H1 (cell line): ENCODE results near the gene POM121L2. TPM values are rescaled to one million over a fixed set of nuclear protein-coding genes. Genes with fewer than 3 reads are reported as not detected.
"Not testable (repeated sequence)": the region's sequence is repeated elsewhere in the genome, so short reads cannot be mapped to it uniquely, and the experiment has no call there.

Experiments
- CTCF ChIA-PET: fragments of 300-600 bp; sonication (Branson Sonifier 250); formaldehyde crosslinking; loops from one replicate; lab custom pipeline; 2021; ENCODE audit not compliant: partially characterized antibody; lab: Charles Lee
- POLR2A ChIA-PET: fragments of 300-600 bp; sonication (Branson Sonifier 250); formaldehyde crosslinking; loops from one replicate; lab custom pipeline; 2021; ENCODE audit warnings: inconsistent platforms; ENCODE audit not compliant: partially characterized antibody; lab: Charles Lee
- DNase-seq, 2 experiments: peaks; one replicate each; pipeline versions ENCODE4 v3.0.0 to v3.0.0-alpha.2; 2010 to 2022; ENCODE audit warnings: low spot score in 2 of 2, low read depth in 1 of 2, mixed read lengths in 1 of 2
- FAIRE-seq: peaks from 2 replicates; lab custom pipeline; 2011; peaks lifted over from hg19 to GRCh38; lab: Jason Lieb, UNC
- H2AFZ ChIP-seq: 2 replicates; pipeline ENCODE4 v1.8.1; 2012; ENCODE audit warnings: low read length, inconsistent platforms
- H2AK5ac ChIP-seq: 2 replicates; pipeline ENCODE4 v1.6.1; 2013; ENCODE audit warnings: low read depth, low read length
- H2BK120ac ChIP-seq: replicated peaks from 2 replicates; pipeline ENCODE3; 2013; ENCODE audit warnings: low read depth, low read length, inconsistent platforms
- H2BK12ac ChIP-seq: 2 replicates; pipeline ENCODE4 v1.6.1; 2013; ENCODE audit warnings: low read depth, low read length
- H2BK15ac ChIP-seq: 2 replicates; pipeline ENCODE4 v1.6.1; 2013; ENCODE audit warnings: low read length
- H2BK20ac ChIP-seq: 2 replicates; pipeline ENCODE4 v1.6.1; 2013; ENCODE audit warnings: low read length
- H2BK5ac ChIP-seq: 2 replicates; pipeline ENCODE4 v1.6.1; 2013; ENCODE audit warnings: low read depth, low read length
- H3K14ac ChIP-seq: 2 replicates; pipeline ENCODE4 v1.6.1; 2013; ENCODE audit warnings: inconsistent platforms; ENCODE audit not compliant: insufficient read length
- H3K18ac ChIP-seq: 2 replicates; pipeline ENCODE4 v1.6.1; 2013; ENCODE audit warnings: low read length; ENCODE audit errors: extremely low read depth
- H3K23ac ChIP-seq: 2 replicates; pipeline ENCODE4 v1.6.1; 2013; ENCODE audit warnings: inconsistent platforms; ENCODE audit not compliant: insufficient read length
- H3K23me2 ChIP-seq: 2 replicates; pipeline ENCODE4 v1.6.1; 2013; ENCODE audit warnings: low read depth, low read length
- H3K27ac ChIP-seq: 2 replicates; pipeline ENCODE4 v1.6.1; 2011; ENCODE audit warnings: low read depth, low read length, inconsistent platforms
- H3K27me3 ChIP-seq, 4 experiments: replicated peaks in 1 of 4; 1 replicate in 1 of 4; 2 replicates in 3 of 4; pipeline versions ENCODE4 v1.6.1 to v1.8.1; 2011 to 2013; ENCODE audit warnings: low read length in 3 of 4, mild to moderate bottlenecking in 3 of 4, inconsistent platforms in 2 of 4, mixed read lengths in 2 of 4, moderate library complexity in 1 of 4; ENCODE audit not compliant: control insufficient read depth in 3 of 4, insufficient read depth in 3 of 4; ENCODE audit errors: extremely low read depth in 1 of 4
- H3K36me3 ChIP-seq, 4 experiments: 2 replicates each; pipeline versions ENCODE4 v1.6.1 to v1.8.1; 2011 to 2013; ENCODE audit warnings: mild to moderate bottlenecking in 4 of 4, low read length in 3 of 4, moderate library complexity in 2 of 4, control low read depth in 1 of 4, inconsistent platforms in 1 of 4; ENCODE audit not compliant: insufficient read depth in 4 of 4, control insufficient read depth in 2 of 4
- H3K4ac ChIP-seq: replicated peaks from 2 replicates; pipeline ENCODE3; 2013; ENCODE audit warnings: low read length, low read depth, mixed read lengths, inconsistent platforms; ENCODE audit not compliant: insufficient read length
- H3K4me1 ChIP-seq, 4 experiments: replicated peaks in 1 of 4; 1 replicate in 1 of 4; 2 replicates in 3 of 4; pipeline versions ENCODE4 v1.6.1 to v1.8.1; 2011 to 2013; ENCODE audit warnings: low read length in 3 of 4, inconsistent platforms in 2 of 4, mixed read lengths in 1 of 4; ENCODE audit not compliant: insufficient read depth in 4 of 4, control insufficient read depth in 3 of 4
- H3K4me2 ChIP-seq, 2 experiments: 2 replicates each; pipeline versions ENCODE4 v1.6.1 to v1.8.1; 2011 to 2013; ENCODE audit warnings: low read depth in 2 of 2, low read length in 2 of 2, control low read depth in 1 of 2, inconsistent platforms in 1 of 2, mild to moderate bottlenecking in 1 of 2; ENCODE audit not compliant: insufficient read depth in 1 of 2
- H3K4me3 ChIP-seq, 4 experiments: fragments of 200-600, 300-600 bp in 1 of 4; sonication (generic), shearing (Covaris generic), sonication (Bioruptor Twin) in 1 of 4; 2 replicates each; pipeline versions ENCODE4 v1.5.1 to v1.8.1; 2011 to 2016; ENCODE audit warnings: low read length in 4 of 4, low read depth in 3 of 4, control low read depth in 2 of 4, inconsistent platforms in 2 of 4, mild to moderate bottlenecking in 2 of 4, mixed read lengths in 1 of 4, moderate library complexity in 1 of 4; ENCODE audit not compliant: insufficient read depth in 2 of 4; ENCODE audit errors: extremely low read depth in 1 of 4
- H3K56ac ChIP-seq: replicated peaks from 2 replicates; pipeline ENCODE3; 2013; ENCODE audit warnings: low read depth, mild to moderate bottlenecking, mixed read lengths, low read length, inconsistent platforms; ENCODE audit not compliant: insufficient read length
- H3K79me1 ChIP-seq: 2 replicates; pipeline ENCODE4 v1.6.1; 2013; ENCODE audit warnings: low read depth, low read length, control low read depth
- H3K79me2 ChIP-seq, 2 experiments: 2 replicates each; pipeline versions ENCODE4 v1.6.1 to v1.8.1; 2012 to 2013; ENCODE audit warnings: low read length in 2 of 2, mild to moderate bottlenecking in 2 of 2, inconsistent platforms in 1 of 2; ENCODE audit not compliant: insufficient read depth in 2 of 2, control insufficient read depth in 1 of 2
- H3K9ac ChIP-seq, 4 experiments: replicated peaks in 1 of 4; 1 replicate in 1 of 4; 2 replicates in 3 of 4; pipeline versions ENCODE4 v1.6.1 to v1.8.1; 2011 to 2013; ENCODE audit warnings: low read depth in 3 of 4, low read length in 3 of 4, control low read depth in 2 of 4, mild to moderate bottlenecking in 2 of 4, moderate library complexity in 2 of 4, inconsistent platforms in 1 of 4; ENCODE audit errors: extremely low read depth in 1 of 4
- H3K9me3 ChIP-seq, 2 experiments: 2 replicates each; pipeline versions ENCODE4 v1.6.1 to v1.8.1; 2012 to 2013; ENCODE audit warnings: mild to moderate bottlenecking in 2 of 2, moderate library complexity in 2 of 2, control low read depth in 1 of 2, inconsistent platforms in 1 of 2, low read depth in 1 of 2, low read length in 1 of 2, mixed read lengths in 1 of 2; ENCODE audit not compliant: insufficient read depth in 2 of 2
- H4K20me1 ChIP-seq, 2 experiments: replicated peaks in 1 of 2; 2 replicates each; pipeline versions ENCODE3 to v1.8.1; 2011 to 2013; ENCODE audit warnings: inconsistent platforms in 2 of 2, low read length in 2 of 2, mild to moderate bottlenecking in 1 of 2; ENCODE audit not compliant: insufficient read depth in 2 of 2, control insufficient read depth in 1 of 2
- H4K5ac ChIP-seq: 2 replicates; pipeline ENCODE4 v1.6.1; 2013; ENCODE audit warnings: low read length, low read depth, mixed read lengths, inconsistent platforms; ENCODE audit not compliant: insufficient read length
- H4K8ac ChIP-seq: 2 replicates; pipeline ENCODE4 v1.8.0; 2013; ENCODE audit warnings: mild to moderate bottlenecking, moderate library complexity, low read length, inconsistent platforms; ENCODE audit not compliant: insufficient read depth; ENCODE audit errors: extremely low read depth
- H4K91ac ChIP-seq: replicated peaks from 2 replicates; pipeline ENCODE3; 2013; ENCODE audit warnings: low read length, mixed read lengths, inconsistent platforms; ENCODE audit not compliant: insufficient read length
- WGBS, 2 experiments: shearing (Covaris generic) in 1 of 2; methylation state at CpG; one replicate each; pipeline versions ENCODE4 v1.1.6 to v1.1.7; 2013 to 2015; ENCODE audit warnings: low lambda C conversion rate in 2 of 2, mixed read lengths in 2 of 2, inconsistent platforms in 1 of 2, low coverage in 1 of 2, missing lambda C conversion rate in 1 of 2; ENCODE audit not compliant: insufficient replicate concordance in 2 of 2, insufficient coverage in 1 of 2, insufficient read length in 1 of 2; ENCODE audit errors: extremely low coverage in 1 of 2, missing lambda C conversion rate in 1 of 2; 5-methylcytosine and 5-hydroxymethylcytosine counted together
- polyA plus RNA-seq, 7 experiments: library from polyadenylated mRNA; depleted of rRNA in 3 of 7; stranded (reverse) in 5 of 7; unstranded in 2 of 7; fragments of >200 nt in 5 of 7; fragments of 200-250 nt in 2 of 7; gene quantifications; 1 replicate in 5 of 7; 2 replicates in 1 of 7; 4 replicates in 1 of 7; pipeline versions ENCODE4 v1.2.1 to v1.2.3, GENCODE V29; 2011 to 2013; ENCODE audit warnings: missing spikeins in 2 of 7, mixed read lengths in 2 of 7
- total RNA-seq: library from RNA; stranded (reverse); fragmentation: NEBNext Ultra II Directional; extraction: Animal tissue kit (Norgen Biotek cat#: 25700); gene quantifications from 2 replicates; pipeline ENCODE4 v1.2.1, GENCODE V29; 2021

The POM121L2 gene
- total and polyA plus RNA-seq, 2 of the 8 experiments (the other 6 are each of a cell fraction or from before 2014, with no cell fraction given) = 0.05 to 0.09 TPM

DNA sequence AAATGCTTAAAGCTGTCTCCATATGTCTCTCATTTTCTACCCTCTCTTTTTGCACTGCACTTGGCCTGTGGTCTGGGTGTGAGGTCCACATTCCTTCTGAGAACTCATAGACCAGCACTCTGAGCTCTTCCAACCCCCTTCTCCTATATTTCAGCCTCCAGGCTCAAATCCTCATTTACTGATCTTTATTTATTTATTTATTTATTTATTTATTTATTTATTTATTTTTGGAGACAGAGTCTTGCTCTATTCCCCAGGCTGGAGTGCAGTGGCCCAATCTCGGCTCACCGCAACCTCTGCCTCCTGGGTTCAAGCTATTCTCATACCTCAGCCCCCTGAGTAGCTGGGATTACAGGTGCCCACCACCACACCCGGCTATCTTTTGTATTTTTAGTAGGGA, 45.1 kb downstream of the POM121L2 start:
- H2BK12ac ChIP-seq, CTCF ChIA-PET, H3K36me3 ChIP-seq, POLR2A ChIA-PET, H2BK5ac ChIP-seq, H4K8ac ChIP-seq, H3K4ac ChIP-seq, H3K9ac ChIP-seq, H3K4me1 ChIP-seq, FAIRE-seq, H3K27ac ChIP-seq, H2AFZ ChIP-seq, DNase-seq, H3K18ac ChIP-seq, H3K4me2 ChIP-seq, H3K23ac ChIP-seq, H3K9me3 ChIP-seq, H3K14ac ChIP-seq, H2AK5ac ChIP-seq, H3K56ac ChIP-seq, H3K27me3 ChIP-seq, H2BK15ac ChIP-seq, H2BK20ac ChIP-seq, H4K20me1 ChIP-seq, H3K79me2 ChIP-seq, H3K4me3 ChIP-seq, H4K5ac ChIP-seq, H4K91ac ChIP-seq, H3K79me1 ChIP-seq, H2BK120ac ChIP-seq, H3K23me2 ChIP-seq: not testable (repeated sequence)
- WGBS, 2 experiments = 81% methylated on average over 2 of the region's 3 CpGs; no CpG with 5 or more reads in 1 of the 2 experiments
